Loucy (cell line): ENCODE measurements around the gene TCTN1.

ENCODE experiments used
- EZH2phosphoT487 ChIP-seq: fragments of 200-600 bp; IDR thresholded peaks from 2 replicates; pipeline ENCODE4 v1.6.1; 2018; ENCODE audit warnings: antibody characterized with exemption, mild to moderate bottlenecking, moderate library complexity, borderline replicate concordance
- TF ChIP-seq, protein P1 (sequence below): fragments of 200-600 bp; sonication (generic); conservative IDR thresholded peaks from 2 replicates; pipeline ENCODE4 v1.5.1; 2014; ENCODE audit warnings: mild to moderate bottlenecking, antibody characterized with exemption, low read length

DNA sequence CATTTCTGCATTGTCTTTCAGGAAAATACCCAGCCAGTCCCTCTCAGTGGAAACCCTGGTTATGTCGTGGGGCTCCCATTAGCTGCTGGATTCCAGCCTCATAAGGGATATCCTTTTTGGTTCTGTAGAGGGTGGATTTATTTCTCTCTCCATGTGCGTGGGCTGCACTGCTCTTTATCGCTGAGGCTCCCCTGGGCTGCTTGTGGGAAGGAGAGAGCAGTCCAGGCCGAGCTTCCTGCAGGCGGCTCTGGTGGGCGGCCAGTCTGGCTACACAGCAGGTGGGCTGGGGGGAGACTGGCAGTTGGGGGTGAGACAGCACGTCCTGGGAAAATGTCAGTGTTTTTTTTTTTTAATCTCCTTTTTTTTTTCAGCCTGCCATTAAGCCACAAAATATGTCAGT is 27.6 kb downstream of the TCTN1 start:
- TF ChIP-seq, protein P1, sequence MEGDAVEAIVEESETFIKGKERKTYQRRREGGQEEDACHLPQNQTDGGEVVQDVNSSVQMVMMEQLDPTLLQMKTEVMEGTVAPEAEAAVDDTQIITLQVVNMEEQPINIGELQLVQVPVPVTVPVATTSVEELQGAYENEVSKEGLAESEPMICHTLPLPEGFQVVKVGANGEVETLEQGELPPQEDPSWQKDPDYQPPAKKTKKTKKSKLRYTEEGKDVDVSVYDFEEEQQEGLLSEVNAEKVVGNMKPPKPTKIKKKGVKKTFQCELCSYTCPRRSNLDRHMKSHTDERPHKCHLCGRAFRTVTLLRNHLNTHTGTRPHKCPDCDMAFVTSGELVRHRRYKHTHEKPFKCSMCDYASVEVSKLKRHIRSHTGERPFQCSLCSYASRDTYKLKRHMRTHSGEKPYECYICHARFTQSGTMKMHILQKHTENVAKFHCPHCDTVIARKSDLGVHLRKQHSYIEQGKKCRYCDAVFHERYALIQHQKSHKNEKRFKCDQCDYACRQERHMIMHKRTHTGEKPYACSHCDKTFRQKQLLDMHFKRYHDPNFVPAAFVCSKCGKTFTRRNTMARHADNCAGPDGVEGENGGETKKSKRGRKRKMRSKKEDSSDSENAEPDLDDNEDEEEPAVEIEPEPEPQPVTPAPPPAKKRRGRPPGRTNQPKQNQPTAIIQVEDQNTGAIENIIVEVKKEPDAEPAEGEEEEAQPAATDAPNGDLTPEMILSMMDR: no peak
- no peak for TF ChIP-seq EZH2phosphoT487
